ENCODE results near the gene PDLIM7. TPM values are rescaled to one million over a fixed set of nuclear protein-coding genes. Genes with fewer than 3 reads are reported as not detected.

PDLIM7 gene
- total RNA-seq, 1 experiment from 2014 or later: 400 TPM

DNA sequence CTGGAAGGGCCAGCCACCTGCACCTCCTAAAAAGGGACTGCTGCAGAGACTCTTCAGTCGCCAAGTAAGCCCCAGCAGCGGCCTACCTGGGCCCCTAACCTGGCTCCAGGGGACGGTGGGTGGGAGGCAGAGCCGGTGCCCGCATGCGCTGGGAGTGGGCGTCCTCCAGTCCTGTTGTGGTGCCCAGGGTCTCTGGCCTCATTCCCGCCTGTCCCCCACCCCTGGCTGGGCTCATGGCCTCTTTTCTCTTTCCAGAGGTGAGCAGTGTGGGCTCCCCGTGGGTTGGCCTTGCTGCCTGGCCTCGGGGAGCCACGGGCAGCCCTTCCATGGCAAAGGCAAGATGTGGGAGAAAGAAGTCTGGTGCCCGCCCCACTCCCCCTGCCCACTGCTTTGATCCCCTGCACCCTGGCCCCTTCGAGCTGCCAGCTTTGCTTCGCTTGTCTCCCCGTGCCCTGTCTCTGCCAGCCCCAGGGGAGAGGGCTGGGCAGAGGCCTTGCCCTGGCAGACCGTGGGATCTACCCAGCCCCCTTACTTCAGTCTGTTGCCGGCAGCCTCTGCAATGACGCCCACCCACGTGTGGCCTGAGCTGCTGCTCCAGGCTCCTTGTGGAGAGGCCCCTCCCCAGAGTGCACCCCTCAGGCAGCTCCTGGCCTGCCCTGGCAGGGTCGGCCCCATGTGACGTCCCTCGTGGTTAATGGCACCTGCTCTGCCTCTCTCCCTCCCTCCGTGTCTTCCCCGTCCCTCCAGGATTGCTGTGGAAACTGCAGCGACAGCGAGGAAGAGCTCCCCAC is 56.2 kb downstream of the PDLIM7 start:
- Mint-ChIP-seq H3K36me3 (ENCODE audit: insufficient read depth, unreplicated experiment) (peaks cover 86% of the 10 kb centered on the region), H3K4me1 (ENCODE audit: low read depth, unreplicated experiment) (peaks cover 16% of the 10 kb centered on the region)
- intact Hi-C loops (cut with micrococcal nuclease; ENCODE audit: unreplicated experiment): no loop called here

DNA sequence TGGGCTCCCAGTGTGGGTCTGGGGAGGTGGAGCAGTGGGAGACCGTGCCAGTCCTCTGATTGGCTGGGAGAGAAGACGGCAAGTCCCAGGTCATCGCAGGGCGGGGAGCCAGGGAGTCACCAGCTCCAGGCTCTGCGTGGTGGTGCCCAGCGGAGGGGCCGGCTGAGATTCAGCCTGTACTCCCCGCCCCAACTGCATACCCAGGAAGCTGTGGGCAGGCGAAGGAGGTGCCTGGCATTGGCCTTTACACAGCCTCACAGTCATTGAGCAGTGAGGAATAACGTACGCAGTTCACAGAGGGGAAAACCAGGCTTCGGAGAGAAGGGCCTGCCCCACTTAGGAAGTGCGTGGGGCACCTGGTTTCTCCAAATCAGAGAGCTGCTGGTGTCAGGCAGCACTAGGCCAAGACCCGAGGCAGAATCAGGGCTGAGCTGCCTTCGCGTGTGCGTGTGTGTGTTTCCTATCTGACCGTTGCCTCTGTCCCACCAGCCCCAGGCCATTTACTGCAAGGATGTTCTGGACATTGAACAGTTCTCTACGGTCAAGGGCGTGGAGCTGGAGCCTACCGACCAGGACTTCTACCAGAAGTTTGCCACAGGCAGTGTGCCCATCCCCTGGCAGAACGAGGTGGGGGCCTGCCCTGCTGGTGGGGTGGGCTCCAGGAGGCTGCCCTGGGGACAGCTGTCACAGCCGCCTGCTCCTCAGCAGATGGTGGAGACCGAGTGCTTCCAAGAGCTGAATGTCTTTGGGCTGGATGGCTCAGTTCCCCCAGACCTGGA is 57.0 kb downstream of the PDLIM7 start:
- H3K27ac Mint-ChIP-seq (ENCODE audit: unreplicated experiment): peak overlapping the region; percentile 15
- TF ChIP-seq, protein P1, sequence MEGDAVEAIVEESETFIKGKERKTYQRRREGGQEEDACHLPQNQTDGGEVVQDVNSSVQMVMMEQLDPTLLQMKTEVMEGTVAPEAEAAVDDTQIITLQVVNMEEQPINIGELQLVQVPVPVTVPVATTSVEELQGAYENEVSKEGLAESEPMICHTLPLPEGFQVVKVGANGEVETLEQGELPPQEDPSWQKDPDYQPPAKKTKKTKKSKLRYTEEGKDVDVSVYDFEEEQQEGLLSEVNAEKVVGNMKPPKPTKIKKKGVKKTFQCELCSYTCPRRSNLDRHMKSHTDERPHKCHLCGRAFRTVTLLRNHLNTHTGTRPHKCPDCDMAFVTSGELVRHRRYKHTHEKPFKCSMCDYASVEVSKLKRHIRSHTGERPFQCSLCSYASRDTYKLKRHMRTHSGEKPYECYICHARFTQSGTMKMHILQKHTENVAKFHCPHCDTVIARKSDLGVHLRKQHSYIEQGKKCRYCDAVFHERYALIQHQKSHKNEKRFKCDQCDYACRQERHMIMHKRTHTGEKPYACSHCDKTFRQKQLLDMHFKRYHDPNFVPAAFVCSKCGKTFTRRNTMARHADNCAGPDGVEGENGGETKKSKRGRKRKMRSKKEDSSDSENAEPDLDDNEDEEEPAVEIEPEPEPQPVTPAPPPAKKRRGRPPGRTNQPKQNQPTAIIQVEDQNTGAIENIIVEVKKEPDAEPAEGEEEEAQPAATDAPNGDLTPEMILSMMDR (IDR thresholded peaks at IDR 0.05; ENCODE audit: unreplicated experiment): no peak
- peaks cover 8% of the 10 kb centered on the region for H3K4me1 Mint-ChIP-seq (ENCODE audit: low read depth, unreplicated experiment)
- no peaks in the 10 kb centered on the region for H3K9me3 Mint-ChIP-seq (ENCODE audit: low read depth, unreplicated experiment)
- DNase-seq: no peak
- H3K36me3 Mint-ChIP-seq (ENCODE audit: insufficient read depth, unreplicated experiment): peaks cover 86% of the 10 kb centered on the region
- no peak overlapping the region for H3K4me3 Mint-ChIP-seq (ENCODE audit: low read depth, unreplicated experiment)
- no peaks in the 10 kb centered on the region for H3K27me3 Mint-ChIP-seq (ENCODE audit: unreplicated experiment)
- CTCF ChIA-PET: no interaction called here
- BruUV-seq (replicated peaks): no TSS peak
- intact Hi-C loops (cut with micrococcal nuclease; ENCODE audit: unreplicated experiment): no loop called here

More for the DNA sequence above, 56.2 kb downstream of the PDLIM7 start:
- no peak for DNase-seq
- no peaks in the 10 kb centered on the region for H3K9me3 Mint-ChIP-seq (ENCODE audit: low read depth, unreplicated experiment)
- H3K27me3 Mint-ChIP-seq (ENCODE audit: unreplicated experiment): no peaks in the 10 kb centered on the region
- H3K27ac Mint-ChIP-seq (ENCODE audit: unreplicated experiment): no peak overlapping the region
- CTCF ChIA-PET: interaction anchor here (0.6 kb wide), 2 partner anchors 11 to 357 kb away, joined by 3 read pairs; no protein-coding TSS in a partner anchor
- no peak overlapping the region for H3K4me3 Mint-ChIP-seq (ENCODE audit: low read depth, unreplicated experiment)
- BruUV-seq (replicated peaks): no TSS peak
- TF ChIP-seq, protein P1 (IDR thresholded peaks at IDR 0.05; ENCODE audit: unreplicated experiment): no peak

DNA sequence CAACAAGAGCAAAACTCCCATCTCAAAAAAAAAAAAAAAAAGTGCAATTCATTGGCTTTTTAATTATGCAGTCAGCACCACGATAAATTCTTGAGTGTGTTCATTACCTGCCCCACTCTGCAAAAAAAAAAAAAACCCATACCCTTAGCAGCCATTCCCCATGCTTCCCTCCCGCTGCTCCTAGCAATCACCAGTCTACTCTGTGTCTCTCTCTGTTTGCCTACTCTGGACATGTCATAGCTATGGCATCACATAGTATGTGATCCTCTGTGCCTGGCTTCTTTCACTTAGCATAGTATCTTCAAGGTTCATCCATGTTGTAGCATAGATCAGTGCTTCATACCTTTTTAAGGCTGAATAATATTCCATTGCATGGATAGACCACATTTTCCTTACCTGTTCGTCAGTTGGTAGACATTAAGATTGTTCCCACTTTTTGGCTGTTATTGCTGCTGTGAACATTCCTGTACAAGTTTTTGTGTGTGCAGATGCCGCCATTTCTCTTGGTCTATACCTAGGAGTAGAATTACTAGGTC is 57.8 kb downstream of the PDLIM7 start:
- DNase-seq: no peak
- H3K9me3 Mint-ChIP-seq (ENCODE audit: low read depth, unreplicated experiment): no peaks in the 10 kb centered on the region
- BruUV-seq (replicated peaks): no TSS peak
- H3K4me3 Mint-ChIP-seq (ENCODE audit: low read depth, unreplicated experiment): no peak overlapping the region
- TF ChIP-seq, protein P1 (IDR thresholded peaks at IDR 0.05; ENCODE audit: unreplicated experiment): no peak
- CTCF ChIA-PET: interaction anchor here (1.1 kb wide), 1 partner anchor 15 kb away, joined by 4 read pairs; no protein-coding TSS in a partner anchor
- H3K27ac Mint-ChIP-seq (ENCODE audit: unreplicated experiment): peak overlapping the region; percentile 15
- H3K27me3 Mint-ChIP-seq (ENCODE audit: unreplicated experiment): no peaks in the 10 kb centered on the region
- H3K36me3 Mint-ChIP-seq (ENCODE audit: insufficient read depth, unreplicated experiment): peaks cover 84% of the 10 kb centered on the region
- intact Hi-C loops (cut with micrococcal nuclease; ENCODE audit: unreplicated experiment): no loop called here
- H3K4me1 Mint-ChIP-seq (ENCODE audit: low read depth, unreplicated experiment): peaks cover 7% of the 10 kb centered on the region

DNA sequence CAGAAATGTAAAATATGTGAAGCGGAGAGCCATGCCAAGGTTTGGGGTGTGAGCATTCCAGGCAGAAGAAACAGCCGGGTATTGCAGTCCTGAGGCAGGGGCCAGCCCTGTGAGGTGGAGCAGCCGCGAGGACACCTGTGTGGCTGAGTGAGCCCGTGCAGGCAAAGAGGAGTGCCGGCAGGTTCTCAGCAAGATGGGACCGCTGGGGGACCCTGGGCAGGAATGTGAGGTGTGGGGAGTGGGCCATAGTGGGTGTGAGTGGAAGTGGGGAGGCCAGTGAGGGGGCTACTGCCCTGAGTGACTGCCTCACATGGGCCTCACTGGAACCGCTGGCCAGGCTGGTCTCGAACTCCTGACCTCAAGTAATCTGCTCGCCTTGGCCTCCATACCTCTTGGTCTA is 58.9 kb downstream of the PDLIM7 start:
- BruUV-seq (replicated peaks): no TSS peak
- DNase-seq: no peak
- no peaks in the 10 kb centered on the region for H3K9me3 Mint-ChIP-seq (ENCODE audit: low read depth, unreplicated experiment)
- H3K4me3 Mint-ChIP-seq (ENCODE audit: low read depth, unreplicated experiment): no peak overlapping the region
- CTCF ChIA-PET: interaction anchor here (1.1 kb wide), 1 partner anchor 17 kb away, joined by 4 read pairs; no protein-coding TSS in a partner anchor
- H3K27me3 Mint-ChIP-seq (ENCODE audit: unreplicated experiment): no peaks in the 10 kb centered on the region
- H3K27ac Mint-ChIP-seq (ENCODE audit: unreplicated experiment): peak overlapping the region; percentile 14
- TF ChIP-seq, protein P1 (IDR thresholded peaks at IDR 0.05; ENCODE audit: unreplicated experiment): no peak
- intact Hi-C loops (cut with micrococcal nuclease; ENCODE audit: unreplicated experiment): no loop called here
- H3K36me3 Mint-ChIP-seq (ENCODE audit: insufficient read depth, unreplicated experiment): peaks cover 74% of the 10 kb centered on the region
- H3K4me1 Mint-ChIP-seq (ENCODE audit: low read depth, unreplicated experiment): peaks cover 7% of the 10 kb centered on the region
